ENCODE data around the gene C10orf53.
A peak's percentile ranks its signal among the peaks of the same experiment; 100 is the strongest.

C10orf53 gene, protein sequence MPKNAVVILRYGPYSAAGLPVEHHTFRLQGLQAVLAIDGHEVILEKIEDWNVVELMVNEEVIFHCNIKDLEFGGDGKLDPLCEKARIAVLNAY

DNA sequence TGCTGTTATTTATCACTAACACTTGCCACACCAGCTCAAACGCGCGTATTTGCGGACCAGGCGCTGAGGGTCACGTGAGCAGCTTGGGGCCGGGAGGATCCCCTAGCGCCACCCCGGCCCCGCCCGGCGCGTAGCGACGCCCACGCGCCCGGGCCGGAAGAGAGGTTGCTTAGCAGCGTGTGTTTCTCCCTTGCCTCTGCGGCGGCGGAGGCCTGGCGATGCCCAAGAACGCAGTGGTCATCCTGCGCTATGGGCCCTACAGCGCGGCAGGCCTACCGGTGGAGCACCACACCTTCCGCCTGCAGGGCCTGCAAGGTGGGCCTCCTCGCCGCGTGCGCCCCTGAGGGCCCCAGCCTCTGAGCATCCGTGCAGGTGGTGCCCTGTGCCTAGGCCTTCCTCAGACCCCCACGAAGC is at the start of gene C10orf53:
Gene C10orf53, plus strand, starts transcription at position 172 of the 414 bp plus-strand sequence. Its CDS starts 47 bp downstream, at position 219.
- peak in 2 of 3 donors; percentile 3 to 27 for DNase-seq (ENCODE audit: low read depth in 3 of 3)

DNA sequence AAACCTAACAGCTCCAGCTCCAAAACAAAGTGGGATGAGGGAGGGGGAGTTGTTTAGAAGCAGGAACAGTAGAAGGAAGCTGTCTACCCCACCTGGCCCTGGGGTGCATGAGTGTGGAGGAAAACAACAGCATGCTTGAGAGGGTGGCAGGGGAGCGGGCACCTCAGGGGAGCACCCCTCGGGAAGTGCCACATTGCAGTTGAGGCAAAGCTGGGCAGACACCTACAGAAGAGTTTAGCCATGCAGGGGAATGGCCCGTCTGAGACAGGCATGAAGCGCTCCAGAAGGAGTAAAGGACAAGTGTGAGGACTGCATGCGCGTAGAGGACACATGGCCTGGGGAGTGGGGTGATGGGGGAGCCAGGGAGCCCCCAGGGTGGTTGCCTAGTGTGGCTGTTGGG is 47.5 kb upstream of the C10orf53 start:
- DNase-seq (ENCODE audit: low read depth in 3 of 3): no peak

DNA sequence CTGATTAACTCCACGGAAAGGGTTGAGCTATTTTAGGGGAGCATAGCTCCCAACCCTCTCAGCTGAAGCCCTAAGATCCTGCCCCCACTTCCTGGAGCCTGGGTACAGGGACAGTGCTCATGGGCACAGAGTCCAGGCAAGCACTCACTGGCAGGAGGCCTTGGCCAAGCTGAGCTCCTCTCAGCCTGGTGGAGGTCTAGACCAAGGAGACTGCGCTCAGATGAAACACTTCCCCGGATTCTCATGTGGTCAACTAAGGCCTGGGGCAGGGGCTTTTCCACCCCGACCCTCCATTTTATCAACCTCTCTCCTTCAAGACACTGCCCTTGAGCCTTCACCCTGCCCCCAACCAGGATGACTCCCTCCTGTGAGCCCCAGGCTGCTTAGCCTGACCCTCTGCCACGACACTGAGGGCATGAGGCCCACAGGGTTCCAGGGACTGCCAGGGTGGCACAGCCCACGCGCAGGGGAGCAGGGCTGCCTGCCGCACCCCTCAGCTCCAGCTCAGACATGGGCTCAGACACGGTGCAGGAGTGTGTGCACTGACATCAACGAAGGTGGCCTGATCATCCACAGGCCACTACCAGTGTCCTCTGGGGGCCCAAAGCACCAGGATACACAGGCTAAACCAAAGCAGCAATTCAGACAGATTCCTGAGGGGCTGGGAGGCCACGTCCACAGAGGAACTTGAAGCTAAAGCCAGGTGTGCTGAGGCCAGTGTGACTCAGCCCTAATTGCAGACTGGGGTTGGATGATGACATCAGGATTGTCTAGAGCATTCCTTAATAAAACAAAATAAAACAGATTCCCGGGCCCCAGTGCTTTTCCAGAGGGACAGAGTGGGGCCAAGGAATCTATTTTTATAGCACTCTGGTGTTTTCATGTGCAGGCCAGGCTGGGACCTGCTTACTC is 46.8 kb upstream of the C10orf53 start:
- DNase-seq (ENCODE audit: low read depth in 3 of 3): no peak

DNA sequence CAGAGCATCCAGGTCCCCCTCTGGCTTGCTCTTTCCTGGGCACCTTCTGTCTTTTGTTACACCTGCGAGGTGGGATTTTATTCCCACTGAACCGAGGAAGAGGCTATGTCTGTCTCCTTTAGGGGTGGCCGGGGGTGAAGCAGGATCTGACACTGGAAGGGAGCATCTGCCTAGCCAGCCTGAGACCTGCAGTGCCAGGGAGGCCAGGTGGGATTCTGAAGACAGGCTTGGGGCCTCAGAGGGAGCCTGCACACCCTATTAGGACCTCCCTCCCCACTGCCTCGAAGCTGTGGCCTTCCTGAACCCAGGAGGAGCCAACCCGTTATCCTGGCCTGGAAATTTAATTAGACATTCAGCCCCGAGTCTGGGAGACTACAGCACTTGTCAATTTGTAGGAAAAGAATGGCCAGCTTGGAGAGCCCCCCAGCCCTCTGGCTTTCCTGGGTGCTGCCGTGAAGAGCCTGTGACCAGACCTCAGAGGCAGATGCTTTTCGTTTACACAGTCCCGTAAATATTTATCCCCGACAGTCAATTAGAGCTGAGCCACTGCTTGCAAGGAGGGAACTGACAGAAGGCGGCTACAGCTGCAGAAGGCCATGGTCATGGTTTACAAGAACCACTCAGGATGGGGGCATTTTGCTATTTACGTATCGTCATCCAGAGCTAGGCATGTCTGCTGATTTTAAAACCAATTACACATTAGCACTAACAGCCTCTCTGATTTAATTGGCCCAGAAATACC is 46.0 kb upstream of the C10orf53 start:
- DNase-seq (ENCODE audit: low read depth in 3 of 3): no peak

DNA sequence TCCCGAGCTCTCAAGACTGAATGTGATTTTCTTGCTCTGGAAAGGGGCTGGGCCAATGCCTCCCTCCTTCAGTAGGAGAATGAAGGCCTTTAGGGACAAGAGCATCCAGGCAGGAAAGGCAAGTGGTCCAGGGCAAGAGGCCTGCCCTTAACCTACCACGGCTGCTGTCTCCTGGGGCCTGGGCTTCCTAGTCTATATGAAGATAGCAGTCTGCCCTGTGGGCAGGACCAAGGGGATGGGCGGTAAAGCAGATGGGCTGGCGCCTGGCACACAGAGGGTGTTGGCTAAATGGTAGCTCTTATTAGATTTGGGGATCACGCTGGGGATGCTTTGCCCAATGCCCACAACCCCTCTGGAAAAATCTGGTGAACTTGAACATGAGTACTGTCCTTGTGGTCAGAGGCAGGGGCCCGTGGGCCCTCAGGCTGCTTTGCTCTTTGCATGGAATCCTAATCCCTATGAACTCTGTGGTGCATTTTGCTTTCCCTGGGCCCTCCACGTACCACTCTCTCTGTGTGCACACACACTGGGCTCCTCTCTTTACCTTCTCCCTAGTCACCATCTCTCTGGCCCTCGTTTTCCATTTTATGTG is 45.3 kb upstream of the C10orf53 start:
- DNase-seq (ENCODE audit: low read depth in 3 of 3): no peak

DNA sequence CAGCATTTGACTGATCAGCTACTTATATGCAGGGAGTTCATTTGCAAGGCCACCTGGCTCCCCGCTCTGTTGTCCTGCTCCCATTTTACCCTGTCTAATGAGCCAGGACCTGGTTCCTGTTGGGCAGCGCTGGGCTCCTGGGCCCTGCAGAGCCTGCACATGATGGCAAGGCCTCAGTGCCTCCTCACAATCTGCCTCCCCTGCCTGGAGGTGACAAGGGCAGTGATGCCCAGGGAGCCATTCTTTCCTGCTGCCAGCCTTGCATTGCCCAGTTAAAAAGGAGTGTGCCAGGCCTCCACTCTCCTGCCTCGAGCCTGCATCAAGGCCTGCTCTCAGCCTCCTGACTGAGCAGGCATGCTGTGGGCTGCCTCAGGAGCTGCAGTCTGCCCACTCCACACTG is 37.1 kb upstream of the C10orf53 start:
- DNase-seq (ENCODE audit: low read depth in 3 of 3): no peak

DNA sequence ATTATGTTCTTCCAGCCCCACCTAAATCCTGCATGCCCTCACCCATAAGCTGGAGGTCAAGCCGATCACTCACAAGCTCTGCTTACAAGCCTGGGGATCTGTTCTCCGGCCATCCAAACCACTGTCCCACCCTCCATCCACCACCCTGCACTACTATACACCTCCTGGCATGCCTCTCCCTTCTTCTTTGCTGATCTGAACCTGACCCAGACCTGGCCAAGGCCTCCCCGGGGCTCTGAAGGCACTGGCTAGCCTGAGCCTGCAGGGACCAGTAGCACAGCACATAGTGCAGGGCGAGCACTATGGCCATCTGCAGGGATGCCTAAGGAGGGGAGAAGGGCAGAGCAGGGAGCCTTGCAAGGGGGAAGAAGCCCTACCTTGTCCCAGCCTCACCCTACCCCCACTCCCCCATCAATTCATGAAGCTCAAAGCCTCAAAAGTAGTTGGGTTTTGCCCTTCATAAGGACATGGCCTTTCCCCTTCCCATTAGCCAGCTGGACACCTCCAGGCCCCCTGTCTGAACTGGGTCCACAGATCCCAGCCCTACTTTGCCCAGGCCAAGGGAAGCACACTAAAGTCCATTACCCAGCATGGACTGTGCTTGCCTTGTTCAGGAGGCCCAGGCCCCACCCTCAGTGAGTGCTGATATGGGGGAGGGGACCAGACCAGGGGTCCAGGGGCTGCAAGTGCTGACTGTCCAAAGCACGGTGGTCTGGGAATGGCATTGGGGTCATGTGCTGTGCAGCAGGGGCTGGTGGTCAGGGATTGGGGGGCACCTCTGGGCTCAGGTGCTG is 36.0 kb upstream of the C10orf53 start:
- no peak for DNase-seq (ENCODE audit: low read depth in 3 of 3)

DNA sequence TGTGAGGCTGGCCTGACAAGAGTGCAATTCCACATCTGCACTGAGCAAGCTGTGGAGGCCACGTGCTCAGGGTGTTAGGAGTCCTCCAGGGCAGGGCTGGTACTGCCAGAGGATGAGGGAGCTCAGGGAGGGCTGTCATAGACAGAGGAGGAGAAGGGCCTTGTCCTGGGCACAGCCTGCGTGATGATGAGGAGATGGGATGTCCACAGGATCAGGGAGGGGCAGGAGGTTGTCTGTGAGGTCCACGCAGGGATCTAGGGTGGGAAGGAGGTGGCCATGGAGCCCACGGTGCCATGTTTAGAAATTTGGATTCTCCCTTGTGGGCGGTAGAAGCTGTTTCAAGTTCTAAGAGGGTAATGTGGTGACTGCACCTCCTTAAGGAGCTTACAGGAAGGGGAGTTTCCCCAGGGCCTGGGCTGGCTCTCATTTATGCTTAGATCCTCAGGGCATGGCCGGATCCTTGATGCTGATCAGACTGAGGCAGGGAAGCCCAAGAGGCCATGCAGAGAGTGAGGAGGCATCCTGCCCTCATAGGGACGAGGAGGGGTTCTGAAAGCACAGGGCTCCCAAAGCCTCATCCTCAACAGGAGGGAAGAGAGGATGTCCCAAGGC is 35.3 kb upstream of the C10orf53 start:
- no peak for DNase-seq (ENCODE audit: low read depth in 3 of 3)

DNA sequence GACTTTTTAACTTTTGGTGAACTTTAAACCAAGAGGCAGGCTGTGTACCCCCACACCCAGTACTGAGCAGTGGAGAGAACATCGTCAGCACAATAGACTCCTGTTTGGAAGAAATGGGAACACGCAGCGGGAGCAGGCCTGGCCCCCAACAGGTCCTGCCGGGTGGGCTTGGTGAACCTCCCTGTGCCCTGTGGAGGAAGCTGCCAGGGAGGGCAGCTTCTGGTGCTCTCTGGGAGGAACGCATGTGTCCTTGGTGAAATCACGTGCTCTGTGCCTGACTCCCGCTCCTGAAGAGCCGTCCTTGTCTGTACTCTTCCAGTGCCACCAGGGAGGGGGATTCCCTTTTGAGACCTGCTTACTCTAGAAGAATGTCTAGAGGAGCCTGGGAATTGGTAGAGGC is 34.0 kb upstream of the C10orf53 start:
- no peak for DNase-seq (ENCODE audit: low read depth in 3 of 3)

DNA sequence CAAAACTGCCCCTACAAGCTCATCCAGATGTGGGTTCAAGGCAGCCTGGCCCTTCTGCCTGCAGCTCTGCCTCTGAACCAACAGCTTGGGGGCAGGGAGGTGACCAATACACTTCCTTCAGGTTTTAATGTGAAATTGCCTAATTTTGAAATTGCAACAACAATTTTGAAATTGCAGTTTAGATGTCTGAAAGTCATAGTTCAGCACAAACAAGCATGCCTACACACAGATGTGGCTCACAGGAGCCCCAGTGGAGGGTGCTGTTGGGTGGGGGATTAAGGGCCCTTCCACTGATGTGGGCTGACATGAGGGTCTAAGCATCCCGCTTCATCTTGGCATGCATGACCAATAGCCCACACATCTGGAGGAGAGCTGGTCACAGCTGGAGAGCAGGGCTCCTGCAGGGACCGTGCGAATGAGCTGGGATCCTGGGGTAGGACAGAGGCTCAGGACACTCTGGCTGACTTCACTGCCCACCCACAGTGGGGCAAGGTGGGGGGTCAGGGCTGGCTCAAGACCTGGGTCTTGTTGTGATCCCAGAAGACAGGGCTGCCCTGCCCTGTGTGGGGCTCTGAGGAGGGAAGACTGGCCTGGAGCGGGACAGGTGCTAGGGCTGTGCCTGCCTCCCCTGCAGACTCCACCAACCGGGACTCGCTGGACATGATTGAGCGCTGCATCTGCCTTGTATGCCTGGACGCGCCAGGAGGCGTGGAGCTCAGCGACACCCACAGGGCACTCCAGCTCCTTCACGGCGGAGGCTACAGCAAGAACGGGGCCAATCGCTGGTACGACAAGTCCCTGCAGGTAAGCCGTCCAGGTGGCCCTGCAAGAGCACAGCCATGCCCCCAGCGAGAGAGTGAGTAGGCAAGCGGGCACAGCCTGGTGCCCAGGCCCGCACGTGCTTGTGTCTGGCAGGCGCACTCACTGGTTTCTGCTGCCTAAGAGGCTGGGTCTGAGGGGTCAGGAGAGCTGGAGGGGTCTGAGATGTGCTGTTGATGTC is 33.3 kb upstream of the C10orf53 start:
- DNase-seq (ENCODE audit: low read depth in 3 of 3): no peak

DNA sequence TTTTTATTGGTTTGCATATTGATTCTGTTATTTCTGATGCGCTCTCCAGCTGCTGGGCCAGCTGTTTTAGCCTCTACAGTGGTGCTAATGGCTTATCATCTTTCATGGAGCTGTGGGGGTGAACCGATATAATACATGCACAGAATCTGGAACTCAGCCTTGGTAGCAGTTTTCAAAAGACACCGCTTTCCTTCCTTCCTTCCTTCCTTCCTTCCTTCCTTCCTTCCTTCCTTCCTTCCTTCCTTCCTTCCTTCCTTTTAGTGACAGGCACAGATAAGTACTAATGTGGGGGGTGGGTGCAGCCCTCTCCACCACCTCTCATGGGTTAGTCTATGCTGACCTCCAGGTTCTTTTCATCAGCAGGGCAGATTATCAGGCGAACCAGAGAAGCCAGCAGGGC is 31.9 kb upstream of the C10orf53 start:
- DNase-seq (ENCODE audit: low read depth in 3 of 3): no peak

DNA sequence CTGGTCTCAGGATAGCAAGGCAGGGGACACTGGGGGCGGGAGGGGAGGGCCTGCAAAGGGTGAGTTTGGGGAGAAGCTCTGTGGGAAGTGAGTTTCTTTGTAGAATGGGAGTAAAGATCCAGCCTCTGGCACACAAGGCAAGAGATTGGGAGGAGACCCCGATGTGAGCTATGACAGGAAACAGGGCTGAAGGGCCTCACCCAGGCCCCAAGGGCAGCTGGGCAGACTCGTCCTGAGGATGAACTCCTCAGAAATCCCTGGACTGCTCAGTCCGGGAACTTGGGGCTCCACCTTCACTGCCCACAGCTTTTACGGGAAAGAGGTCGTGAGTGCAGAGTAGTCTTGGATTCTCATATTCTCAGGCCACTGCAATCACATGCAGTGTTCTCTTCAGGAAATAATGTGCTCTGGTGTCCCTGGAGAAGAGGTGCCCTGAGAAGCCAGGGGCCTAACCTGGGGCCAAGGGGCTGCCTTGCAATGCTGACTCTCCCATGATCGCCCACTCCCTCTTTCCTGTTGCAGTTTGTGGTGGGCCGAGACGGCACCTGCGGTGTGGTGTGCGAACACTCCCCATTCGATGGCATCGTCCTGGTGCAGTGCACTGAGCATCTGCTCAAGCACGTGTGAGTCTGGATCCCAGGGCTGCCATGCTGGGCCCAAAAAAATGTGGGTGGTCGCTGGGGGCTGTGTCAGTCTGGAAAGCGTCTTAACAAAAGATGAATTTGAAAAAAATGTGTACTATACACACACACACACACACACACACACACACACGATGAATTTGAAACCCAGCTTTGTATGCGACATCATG is 31.3 kb upstream of the C10orf53 start:
- DNase-seq (ENCODE audit: low read depth in 3 of 3): no peak

DNA sequence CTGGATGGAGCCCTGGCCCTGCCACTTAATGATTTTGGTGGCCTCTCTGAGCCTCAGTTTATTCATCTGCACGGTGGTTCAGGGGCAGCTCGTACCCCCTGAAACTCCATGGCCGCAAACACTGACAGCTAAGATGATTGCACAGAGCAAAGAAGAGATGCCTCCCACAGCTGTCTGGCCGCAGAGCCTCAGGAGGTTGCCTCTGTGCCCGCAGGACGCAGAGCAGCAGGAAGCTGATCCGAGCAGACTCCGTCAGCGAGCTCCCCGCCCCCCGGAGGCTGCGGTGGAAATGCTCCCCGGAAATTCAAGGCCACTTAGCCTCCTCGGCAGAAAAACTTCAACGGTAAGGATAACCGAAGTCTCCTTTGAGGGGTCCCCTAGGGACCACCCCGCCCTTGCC is 30.2 kb upstream of the C10orf53 start:
- peak in 1 of 3 donors; percentile 7 for DNase-seq (ENCODE audit: low read depth in 3 of 3)

DNA sequence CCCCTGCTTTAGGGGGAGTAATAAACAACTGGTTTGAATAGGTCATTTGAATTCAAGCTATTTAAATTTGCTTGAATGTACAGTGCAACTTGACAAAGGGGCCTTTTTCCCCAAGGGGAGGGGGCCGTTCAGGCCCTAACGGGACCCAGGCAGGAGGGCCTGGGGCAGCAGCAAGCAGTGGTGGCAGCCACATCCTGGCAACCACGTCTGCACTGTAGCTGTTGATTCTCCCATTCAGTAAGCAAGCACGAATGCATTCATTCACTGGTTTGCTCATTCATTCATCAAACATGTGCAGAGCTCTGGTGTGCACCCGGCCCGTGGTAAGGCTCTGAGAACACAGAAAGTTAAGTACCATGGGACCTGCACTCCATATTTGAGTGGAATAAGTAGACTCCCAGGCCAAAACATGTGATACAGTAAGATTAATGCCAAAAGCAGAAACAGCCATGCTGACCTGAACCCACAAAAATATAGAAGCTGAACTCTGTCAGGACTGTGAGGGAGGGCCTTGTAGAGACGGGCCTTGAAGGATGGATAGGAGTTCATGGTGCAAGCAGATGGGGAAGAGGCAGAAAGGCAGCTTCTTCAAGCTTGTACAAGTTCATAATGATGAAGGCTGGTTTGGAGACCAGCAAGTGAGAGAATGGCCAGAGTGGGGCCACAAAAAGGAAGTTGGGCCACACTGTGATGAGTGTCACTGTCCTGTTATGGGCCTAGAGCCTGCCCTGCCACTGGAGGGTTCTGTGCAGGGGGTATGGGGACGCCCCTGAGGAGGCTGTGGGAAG is 29.3 kb upstream of the C10orf53 start:
- no peak for DNase-seq (ENCODE audit: low read depth in 3 of 3)

DNA sequence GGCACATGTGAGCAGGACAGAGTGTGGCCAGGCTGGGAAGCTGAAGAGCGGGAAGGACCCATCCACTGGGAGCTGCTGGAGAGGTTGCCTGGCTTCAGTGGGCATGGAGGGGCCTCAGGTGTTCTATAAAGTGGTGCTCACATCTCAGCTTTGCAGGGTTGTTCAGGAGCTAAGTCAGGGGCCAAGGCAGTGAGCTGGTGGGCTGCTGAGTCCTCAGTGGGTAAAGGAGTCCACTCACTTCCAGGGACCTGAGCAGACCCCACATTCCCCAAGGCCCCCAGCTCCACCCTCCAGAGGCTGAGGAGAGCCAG is 28.8 kb upstream of the C10orf53 start:
- no peak for DNase-seq (ENCODE audit: low read depth in 3 of 3)

DNA sequence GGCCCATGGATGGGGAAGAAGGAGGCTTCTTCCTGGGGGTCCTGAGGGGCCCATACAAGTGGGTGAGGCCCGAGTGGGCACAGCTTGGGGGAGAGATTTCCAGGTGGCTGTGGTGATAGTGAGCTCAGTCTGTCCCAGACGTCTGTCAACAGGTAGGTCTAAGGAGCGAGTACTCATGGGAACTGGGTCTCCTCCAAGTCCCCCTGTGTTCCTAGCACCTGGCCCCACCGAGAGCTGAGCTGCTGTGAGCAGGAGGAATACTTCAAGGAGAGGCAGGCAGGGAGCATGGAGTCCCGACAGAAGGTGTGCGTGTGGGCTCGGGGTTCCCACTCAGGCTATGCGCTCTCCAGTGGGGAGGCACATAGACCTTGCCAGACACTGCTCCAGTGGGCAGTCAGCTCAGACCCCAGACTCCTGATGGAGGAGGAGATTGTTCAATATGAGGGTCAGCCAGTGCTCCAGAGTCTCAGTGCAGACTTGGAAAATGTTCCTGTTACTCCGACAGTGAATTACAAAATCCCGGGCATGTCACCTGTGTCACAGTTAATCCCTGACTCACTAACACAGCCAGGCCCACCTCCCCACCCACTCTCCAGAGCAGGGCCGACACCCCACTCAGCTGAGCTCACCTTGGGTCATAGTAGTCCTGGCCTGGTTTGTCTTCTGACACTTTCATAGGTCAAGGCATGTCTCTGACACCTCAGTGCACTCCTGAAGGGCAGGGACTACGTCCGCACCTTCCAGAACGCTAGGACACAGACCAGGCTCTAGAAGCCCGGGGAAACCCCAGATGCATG is 28.2 kb upstream of the C10orf53 start:
- no peak for DNase-seq (ENCODE audit: low read depth in 3 of 3)

DNA sequence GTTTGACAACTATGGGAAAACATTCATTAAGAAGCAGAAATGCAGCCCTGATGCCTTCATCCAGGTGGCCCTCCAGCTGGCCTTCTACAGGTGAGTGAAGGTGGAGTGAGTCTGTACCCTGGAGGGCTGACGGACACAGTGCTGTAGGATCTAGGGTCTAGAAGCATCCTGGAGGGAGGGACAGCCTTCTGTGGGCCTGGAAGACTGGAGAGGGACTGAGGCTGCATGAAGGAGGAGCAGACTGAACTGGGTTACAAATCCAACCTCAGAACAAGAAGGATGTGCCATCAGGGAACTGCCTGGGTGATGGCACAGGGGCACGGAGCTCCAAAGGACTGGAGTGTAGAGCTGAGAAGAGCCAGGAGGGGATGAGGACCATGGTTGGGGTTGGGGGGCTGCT is 27.5 kb upstream of the C10orf53 start:
- no peak for DNase-seq (ENCODE audit: low read depth in 3 of 3)

All from stimulated activated CD4-positive, alpha-beta T cell treated with anti-CD3 and anti-CD28 coated beads, TNF-alpha, amount 100 ng/mL, for 48 hours (primary cell).